OCI-LY1 (cell line): Measurements from ENCODE around the gene CNPY4.

Experiments used
- CTCF ChIP-seq: fragments of 200-600 bp; sonication (generic), shearing (Covaris generic); IDR thresholded peaks from 2 replicates; pipeline ENCODE4 v1.5.1; 2017; ENCODE audit warnings: mild to moderate bottlenecking, antibody characterized with exemption, low read length, moderate library complexity, mixed read lengths
- EZH2 ChIP-seq: fragments of 200-600 bp; sonication (generic), shearing (Covaris generic); IDR thresholded peaks from 2 replicates; pipeline ENCODE4 v1.8.0; 2017; ENCODE audit warnings: borderline replicate concordance, mixed run types, mild to moderate bottlenecking, antibody characterized with exemption, low read length, moderate library complexity, mixed read lengths

- TF ChIP-seq EZH2 (no peak), CTCF (no peak)
These were observed 1.3 kb downstream of the CNPY4 start for GRCh38 chr7:100120733-100121036.
